Liver (tissue), 3 donors: ENCODE data around the gene ELL.

Experiments used
- ATF3 ChIP-seq: IDR thresholded peaks from 2 replicates; pipeline ENCODE4 v1.6.1; 2016; ENCODE audit warnings: antibody characterized with exemption
- CTCF ChIP-seq: fragments of 150-350 bp; IDR thresholded peaks from 2 replicates; pipeline ENCODE4 v1.5.1; 2017; ENCODE audit warnings: improper control_type of control experiment, low read depth, low read length; ENCODE audit not compliant: missing input control
- EGR1 ChIP-seq, 2 donors: IDR thresholded peaks; 2 replicates each; pipeline ENCODE4 v1.6.1; 2016 to 2018; ENCODE audit warnings: antibody characterized with exemption in 2 of 2, low read depth in 2 of 2
- GABPA ChIP-seq, 2 donors: IDR thresholded peaks in 1 of 2; conservative IDR thresholded peaks in 1 of 2; 2 replicates each; pipeline ENCODE4 v1.6.1; 2016; ENCODE audit warnings: antibody characterized with exemption in 2 of 2, mild to moderate bottlenecking in 1 of 2, moderate library complexity in 1 of 2
- MAX ChIP-seq: IDR thresholded peaks from 2 replicates; pipeline ENCODE4 v1.6.1; 2016; ENCODE audit warnings: antibody characterized with exemption
- RAD21 ChIP-seq, 2 donors: IDR thresholded peaks; 2 replicates each; pipeline ENCODE4 v1.6.1; 2016; ENCODE audit warnings: antibody characterized with exemption in 2 of 2, mild to moderate bottlenecking in 2 of 2
- REST ChIP-seq: IDR thresholded peaks from 2 replicates; pipeline ENCODE4 v1.6.1; 2016; ENCODE audit warnings: antibody characterized with exemption, mild to moderate bottlenecking
- SP1 ChIP-seq: IDR thresholded peaks from 2 replicates; pipeline ENCODE4 v1.6.1; 2018; ENCODE audit warnings: antibody characterized with exemption, mild to moderate bottlenecking
- YY1 ChIP-seq: IDR thresholded peaks from 2 replicates; pipeline ENCODE4 v1.6.1; 2016; ENCODE audit warnings: antibody characterized with exemption, mild to moderate bottlenecking
- donor health status: healthy.
- donor health status: healthy.

- no peak for TF ChIP-seq ATF3
- TF ChIP-seq YY1 = no peak
- TF ChIP-seq RAD21 (IDR thresholded peaks at IDR 0.05) = no peak
- TF ChIP-seq SP1 = no peak
- TF ChIP-seq CTCF = no peak
- TF ChIP-seq REST = no peak
- TF ChIP-seq GABPA (IDR thresholded peaks at IDR 0.05 in 1 of 2, conservative IDR thresholded peaks at IDR 0.05 in 1 of 2) = no peak
- no peak for TF ChIP-seq MAX
- no peak for TF ChIP-seq EGR1 (IDR thresholded peaks at IDR 0.05; ENCODE audit: low read depth in 2 of 2)
Measured at GRCh38 chr19:18457483-18458331, 64.2 kb downstream of the ELL start.
